Fibroblast of pulmonary artery (primary cell): ENCODE results near the gene RABGEF1.
"Not testable (repeated sequence)": the region's sequence is repeated elsewhere in the genome, so short reads cannot be mapped to it uniquely, and the experiment has no call there.

Experiments used
- DNase-seq: peaks from one replicate; pipeline ENCODE4 v3.0.0-alpha.2; 2010; ENCODE audit warnings: low read depth
- H3K4me3 ChIP-seq: replicated peaks from 2 replicates; pipeline ENCODE4 v1.5.1; 2011; ENCODE audit warnings: low read depth, mild to moderate bottlenecking, control low read depth, low read length, moderate library complexity
- CTCF ChIP-seq: IDR thresholded peaks from 2 replicates; pipeline ENCODE4 v1.5.1; 2011; ENCODE audit warnings: mild to moderate bottlenecking, control low read depth, low read length, inconsistent platforms; ENCODE audit errors: missing control alignments

RABGEF1 gene

DNA sequence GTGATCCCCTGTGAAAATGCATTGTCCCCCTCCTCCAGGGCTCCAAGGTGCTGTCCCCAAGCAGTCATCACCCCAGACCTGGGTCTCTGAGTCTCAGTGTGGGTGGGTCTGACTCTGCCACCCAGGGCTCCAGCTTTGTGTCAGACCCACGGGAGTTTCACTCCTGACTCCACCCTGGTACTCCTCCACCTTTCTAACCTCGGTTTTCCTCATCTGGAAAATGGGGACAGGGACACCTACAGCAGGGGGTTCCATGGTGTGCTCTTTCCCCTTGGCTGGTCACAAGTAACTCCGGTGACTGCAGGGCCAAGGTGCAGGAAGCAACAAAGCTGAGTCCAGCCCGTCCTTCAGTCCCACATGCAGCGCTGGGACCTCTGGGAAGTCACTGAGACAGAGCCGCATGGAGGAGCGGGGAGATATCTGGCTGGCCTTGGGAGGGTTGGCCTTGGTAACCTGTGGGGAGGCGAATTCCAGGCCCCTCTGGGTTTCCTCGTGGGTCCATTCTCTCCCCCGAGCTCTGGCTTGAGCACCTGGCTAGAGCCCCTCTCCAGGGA, 41.8 kb upstream of the RABGEF1 start:
- no peak for TF ChIP-seq CTCF
- H3K4me3 ChIP-seq: no peak overlapping the region
- no peak for DNase-seq

DNA sequence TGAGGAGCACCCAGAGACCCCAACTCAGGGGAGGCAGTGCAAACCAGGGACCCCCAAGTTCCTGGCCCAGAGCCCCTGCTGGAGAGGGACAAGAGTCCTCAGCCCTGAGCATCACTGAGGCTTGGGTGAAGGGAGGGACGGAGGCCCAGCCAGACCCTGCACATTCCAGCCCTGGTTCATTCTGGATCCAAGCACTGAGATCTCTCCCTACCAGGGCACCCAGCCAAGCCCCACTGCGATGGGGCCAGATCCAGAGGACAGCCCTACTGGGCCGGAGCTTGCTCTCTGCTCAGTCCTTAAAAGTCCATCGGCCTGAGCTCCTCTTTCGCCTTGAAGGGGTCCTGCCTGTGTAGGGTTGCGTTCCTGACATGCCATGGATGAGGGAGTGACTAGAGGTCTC, 40.5 kb upstream of the RABGEF1 start:
- DNase-seq: no peak
- no peak for TF ChIP-seq CTCF
- H3K4me3 ChIP-seq: no peak overlapping the region

GRCh38 chr7:66700633-66701131, 39.9 kb upstream of the RABGEF1 start:
- DNase-seq: no peak
- no peak for TF ChIP-seq CTCF
- H3K4me3 ChIP-seq: no peak overlapping the region

DNA sequence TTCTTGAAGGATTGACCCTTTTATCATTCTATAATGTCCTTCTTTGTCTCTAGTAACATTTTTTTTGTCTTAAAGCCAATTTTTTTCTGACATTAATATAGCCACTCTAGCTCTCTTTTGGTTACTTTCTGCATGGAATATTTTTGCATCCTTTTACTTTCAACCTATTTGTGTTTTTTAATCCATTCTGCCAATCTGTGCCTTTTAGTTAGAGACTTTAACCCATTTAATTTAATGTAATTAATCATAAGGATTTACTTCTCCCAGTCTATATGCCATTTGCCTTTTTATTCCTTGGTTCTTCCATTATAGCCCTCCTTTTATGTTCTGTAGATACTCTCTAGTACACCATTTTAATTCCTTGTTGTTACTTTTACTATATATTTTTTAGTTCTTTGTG, 32.7 kb upstream of the RABGEF1 start:
- TF ChIP-seq CTCF: no peak
- no peak for DNase-seq
- H3K4me3 ChIP-seq: no peak overlapping the region

DNA sequence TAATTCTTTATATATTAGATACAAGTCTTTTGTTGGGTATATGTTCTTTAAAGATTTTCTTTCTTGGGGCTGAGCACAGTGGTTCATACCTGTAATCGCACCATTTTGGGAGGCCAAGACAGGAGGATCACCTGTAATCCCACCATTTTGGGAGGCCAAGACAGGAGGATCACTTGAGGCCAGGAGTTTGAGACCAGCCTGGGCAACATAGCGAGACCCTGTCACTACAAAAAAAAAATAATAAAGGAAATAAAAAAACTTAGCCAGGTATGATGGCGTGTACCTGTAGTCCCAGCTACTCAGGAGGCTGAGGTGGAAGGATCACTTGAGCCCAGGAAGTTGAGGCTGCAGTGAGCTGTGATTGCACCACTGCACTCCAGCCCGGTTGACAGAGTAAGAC, 29.8 kb upstream of the RABGEF1 start:
- H3K4me3 ChIP-seq, DNase-seq: not testable (repeated sequence)

DNA sequence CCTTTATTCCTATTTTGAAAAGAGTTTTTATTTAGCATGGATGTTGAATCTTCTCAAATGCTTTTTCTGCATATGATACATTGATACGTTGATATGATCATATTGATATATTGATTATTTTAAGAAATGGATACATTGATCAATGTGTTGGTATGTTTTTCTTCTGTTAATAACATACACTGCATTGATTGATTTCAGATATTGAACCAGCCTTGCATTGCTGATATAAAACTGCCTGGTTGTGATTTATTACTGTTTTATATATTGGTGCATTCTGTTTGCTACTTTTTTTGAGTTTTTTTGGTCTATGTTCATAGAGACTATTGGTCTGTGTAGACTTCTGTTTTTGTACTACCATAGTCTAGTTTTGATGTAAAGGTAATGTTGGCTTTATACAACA, 26.8 kb upstream of the RABGEF1 start:
- no peak for DNase-seq
- no peak for TF ChIP-seq CTCF
- no peak overlapping the region for H3K4me3 ChIP-seq

GRCh38 chr7:66716634-66717033, 23.9 kb upstream of the RABGEF1 start:
- DNase-seq, H3K4me3 ChIP-seq: not testable (repeated sequence)

- no peak overlapping the region for H3K4me3 ChIP-seq
- TF ChIP-seq CTCF: no peak
- DNase-seq: no peak
Observed at GRCh38 chr7:66720561-66720960, 20.0 kb upstream of the RABGEF1 start.
